Measurements from ENCODE around the gene CNIH2.

CNIH2 gene

GRCh38 chr11:66293352-66293751 is 15.4 kb downstream of the CNIH2 start:
- POLR2A ChIA-PET, result no interaction called here
- Histone ChIP-seq H3K27ac (ENCODE audit: extremely low read depth, low read depth, low read length) (no peak overlapping the region), H3K4me1 (ENCODE audit: control insufficient read depth, insufficient read depth, low read length) (no peaks in the 10 kb centered on the region), H3K36me3 (ENCODE audit: control insufficient read depth in 2 of 2, insufficient read depth in 1 of 2, low read length in 2 of 2) (no peaks in the 10 kb centered on the region), H3K9me3 (ENCODE audit: control insufficient read depth, insufficient read depth, low read depth, low read length) (no peaks in the 10 kb centered on the region), H3K4me3 (ENCODE audit: low read depth, low read length) (no peak overlapping the region)
- CTCF ChIA-PET, result no interaction called here
- TF ChIP-seq ATF2 (tag by site-specific recombination; IDR thresholded peaks at IDR 0.05; ENCODE audit: low read depth) (no peak), GLI4 (tag by site-specific recombination; IDR thresholded peaks at IDR 0.05) (no peak), KLF17 (tag by site-specific recombination; IDR thresholded peaks at IDR 0.05) (no peak), ZNF174 (tag by site-specific recombination; IDR thresholded peaks at IDR 0.05) (no peak), ZNF341 (tag by site-specific recombination; IDR thresholded peaks at IDR 0.05; ENCODE audit: low read depth) (no peak), ZNF214 (tag by site-specific recombination; IDR thresholded peaks at IDR 0.05; ENCODE audit: borderline replicate concordance) (no peak), PRDM4 (tag by site-specific recombination; IDR thresholded peaks at IDR 0.05) (no peak)

DNA sequence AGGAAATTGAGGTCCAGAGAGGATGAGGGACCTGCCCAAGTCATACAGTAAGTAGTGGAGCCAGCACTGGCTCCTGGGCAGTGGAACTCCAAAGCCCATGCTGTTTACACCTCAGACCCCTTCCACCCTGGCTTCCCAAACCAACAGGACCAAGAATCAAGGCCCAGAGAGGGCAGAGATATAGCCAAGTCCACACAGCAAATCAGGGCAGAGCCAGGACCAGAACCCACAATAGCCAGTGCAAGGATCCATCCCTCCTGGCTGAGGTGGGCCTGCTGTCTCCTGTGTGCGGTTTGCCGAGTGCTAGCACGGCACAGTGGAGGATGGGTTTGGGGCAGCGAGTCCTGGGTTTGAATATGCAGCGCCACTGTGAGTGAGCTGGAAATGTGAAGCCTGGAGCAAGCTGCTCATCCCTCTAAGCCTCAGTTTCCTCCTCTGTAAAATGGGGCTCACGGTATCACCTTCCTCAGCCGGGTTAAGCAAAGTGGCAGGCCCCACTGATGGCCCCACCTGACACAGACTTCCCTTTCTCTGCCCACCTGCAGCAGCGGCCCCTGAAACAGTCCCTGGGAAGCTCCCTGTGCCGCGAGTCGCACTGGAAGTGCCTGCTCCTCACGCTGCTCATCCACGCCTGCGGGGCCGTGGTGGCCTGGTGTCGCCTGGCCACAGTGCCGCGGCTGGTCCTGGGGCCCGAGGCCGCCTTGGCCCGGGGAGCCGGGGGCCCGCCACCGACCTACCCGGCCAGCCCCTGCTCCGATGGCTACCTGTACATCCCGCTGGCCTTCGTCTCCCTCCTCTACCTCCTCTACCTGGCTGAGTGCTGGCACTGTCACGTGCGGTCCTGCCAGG is 16.0 kb downstream of the CNIH2 start:
- Histone ChIP-seq H3K4me3 (ENCODE audit: low read depth, low read length) (no peak overlapping the region), H3K36me3 (ENCODE audit: control insufficient read depth in 2 of 2, insufficient read depth in 1 of 2, low read length in 2 of 2) (no peaks in the 10 kb centered on the region), H3K4me1 (ENCODE audit: control insufficient read depth, insufficient read depth, low read length) (no peaks in the 10 kb centered on the region), H3K9me3 (ENCODE audit: control insufficient read depth, insufficient read depth, low read depth, low read length) (no peaks in the 10 kb centered on the region), H3K27ac (ENCODE audit: extremely low read depth, low read depth, low read length) (no peak overlapping the region)
- POLR2A ChIA-PET, result interaction anchor here (0.5 kb wide), 1 partner anchor 480 kb away, joined by 3 read pairs; no protein-coding TSS in a partner anchor
- CTCF ChIA-PET, result no interaction called here
- no peak for TF ChIP-seq SCRT1 (tag by site-specific recombination; IDR thresholded peaks at IDR 0.05; ENCODE audit: borderline replicate concordance)
- TF ChIP-seq ZNF140 (tag by site-specific recombination; IDR thresholded peaks at IDR 0.05), result no peak
- no peak for TF ChIP-seq PRDM2 (tag by site-specific recombination; IDR thresholded peaks at IDR 0.05; ENCODE audit: borderline replicate concordance)
- TF ChIP-seq, protein P1, sequence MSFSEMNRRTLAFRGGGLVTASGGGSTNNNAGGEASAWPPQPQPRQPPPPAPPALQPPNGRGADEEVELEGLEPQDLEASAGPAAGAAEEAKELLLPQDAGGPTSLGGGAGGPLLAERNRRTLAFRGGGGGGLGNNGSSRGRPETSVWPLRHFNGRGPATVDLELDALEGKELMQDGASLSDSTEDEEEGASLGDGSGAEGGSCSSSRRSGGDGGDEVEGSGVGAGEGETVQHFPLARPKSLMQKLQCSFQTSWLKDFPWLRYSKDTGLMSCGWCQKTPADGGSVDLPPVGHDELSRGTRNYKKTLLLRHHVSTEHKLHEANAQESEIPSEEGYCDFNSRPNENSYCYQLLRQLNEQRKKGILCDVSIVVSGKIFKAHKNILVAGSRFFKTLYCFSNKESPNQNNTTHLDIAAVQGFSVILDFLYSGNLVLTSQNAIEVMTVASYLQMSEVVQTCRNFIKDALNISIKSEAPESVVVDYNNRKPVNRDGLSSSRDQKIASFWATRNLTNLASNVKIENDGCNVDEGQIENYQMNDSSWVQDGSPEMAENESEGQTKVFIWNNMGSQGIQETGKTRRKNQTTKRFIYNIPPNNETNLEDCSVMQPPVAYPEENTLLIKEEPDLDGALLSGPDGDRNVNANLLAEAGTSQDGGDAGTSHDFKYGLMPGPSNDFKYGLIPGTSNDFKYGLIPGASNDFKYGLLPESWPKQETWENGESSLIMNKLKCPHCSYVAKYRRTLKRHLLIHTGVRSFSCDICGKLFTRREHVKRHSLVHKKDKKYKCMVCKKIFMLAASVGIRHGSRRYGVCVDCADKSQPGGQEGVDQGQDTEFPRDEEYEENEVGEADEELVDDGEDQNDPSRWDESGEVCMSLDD (tag by site-specific recombination; IDR thresholded peaks at IDR 0.05), result no peak
- TF ChIP-seq KLF1 (tag by site-specific recombination; IDR thresholded peaks at IDR 0.05), result no peak
- no peak for TF ChIP-seq GLI2 (tag by site-specific recombination; IDR thresholded peaks at IDR 0.05; ENCODE audit: borderline replicate concordance, low read depth)
- no peak for TF ChIP-seq ZNF19 (tag by site-specific recombination; IDR thresholded peaks at IDR 0.05; ENCODE audit: low read depth)
- TF ChIP-seq, protein P2, sequence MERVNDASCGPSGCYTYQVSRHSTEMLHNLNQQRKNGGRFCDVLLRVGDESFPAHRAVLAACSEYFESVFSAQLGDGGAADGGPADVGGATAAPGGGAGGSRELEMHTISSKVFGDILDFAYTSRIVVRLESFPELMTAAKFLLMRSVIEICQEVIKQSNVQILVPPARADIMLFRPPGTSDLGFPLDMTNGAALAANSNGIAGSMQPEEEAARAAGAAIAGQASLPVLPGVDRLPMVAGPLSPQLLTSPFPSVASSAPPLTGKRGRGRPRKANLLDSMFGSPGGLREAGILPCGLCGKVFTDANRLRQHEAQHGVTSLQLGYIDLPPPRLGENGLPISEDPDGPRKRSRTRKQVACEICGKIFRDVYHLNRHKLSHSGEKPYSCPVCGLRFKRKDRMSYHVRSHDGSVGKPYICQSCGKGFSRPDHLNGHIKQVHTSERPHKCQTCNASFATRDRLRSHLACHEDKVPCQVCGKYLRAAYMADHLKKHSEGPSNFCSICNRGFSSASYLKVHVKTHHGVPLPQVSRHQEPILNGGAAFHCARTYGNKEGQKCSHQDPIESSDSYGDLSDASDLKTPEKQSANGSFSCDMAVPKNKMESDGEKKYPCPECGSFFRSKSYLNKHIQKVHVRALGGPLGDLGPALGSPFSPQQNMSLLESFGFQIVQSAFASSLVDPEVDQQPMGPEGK (tag by site-specific recombination; IDR thresholded peaks at IDR 0.05), result no peak
- TF ChIP-seq ZNF350 (tag by site-specific recombination; IDR thresholded peaks at IDR 0.05), result no peak
